AML-193 (cell line): Measurements from ENCODE around the gene HSPB7.
"Not testable (repeated sequence)": the region's sequence is repeated elsewhere in the genome, so short reads cannot be mapped to it uniquely, and the experiment has no call there.

Experiments
- DNase-seq, 2 experiments: peaks; one replicate each; lab custom pipeline; 2025; lab: John Stamatoyannopoulos, UW

Gene HSPB7

DNA sequence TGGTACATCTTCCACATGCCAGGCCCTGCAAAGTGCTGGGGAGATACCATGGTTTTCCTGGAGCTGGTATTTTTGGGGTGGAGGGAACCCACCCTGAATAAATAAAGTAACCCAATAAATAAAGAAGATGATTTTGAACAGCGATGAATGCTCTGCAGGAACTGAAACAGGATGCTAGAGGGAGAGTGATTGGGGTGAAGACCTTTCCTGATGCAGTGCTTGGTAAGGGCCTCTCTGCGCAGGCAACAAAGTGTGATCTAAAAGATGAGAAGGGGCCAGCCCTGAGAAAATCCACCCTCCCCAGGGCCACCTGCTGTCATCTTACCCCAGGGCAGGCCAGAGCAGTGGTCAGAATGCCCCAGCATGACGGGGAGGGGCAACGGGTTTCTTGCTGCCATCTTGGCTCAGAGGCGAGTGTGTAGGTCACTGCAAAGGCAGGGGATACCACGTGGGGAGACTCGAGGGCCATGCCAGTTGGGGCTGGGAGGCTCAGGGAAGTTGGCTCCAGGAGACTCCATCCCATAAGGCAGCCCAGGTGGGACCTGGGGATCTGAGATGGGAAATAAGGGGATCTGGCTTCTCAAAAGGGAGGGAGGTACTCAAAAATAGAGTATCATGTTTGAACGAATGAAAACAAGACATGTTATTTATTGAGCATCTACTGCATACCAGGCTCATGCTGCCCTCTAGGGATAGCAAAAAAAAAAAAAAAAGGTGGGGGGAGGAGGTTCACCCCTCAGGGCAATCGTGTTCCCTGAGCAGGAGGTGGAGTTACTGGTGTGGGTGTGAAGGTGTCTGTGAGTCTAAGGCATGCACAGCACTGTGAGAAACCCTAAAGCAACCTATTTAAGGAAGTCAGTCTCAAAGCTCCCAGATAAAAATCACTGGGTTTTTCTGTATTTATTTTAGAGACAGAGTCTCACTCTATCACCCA, 11.0 kb downstream of the HSPB7 start:
- no peak for DNase-seq

DNA sequence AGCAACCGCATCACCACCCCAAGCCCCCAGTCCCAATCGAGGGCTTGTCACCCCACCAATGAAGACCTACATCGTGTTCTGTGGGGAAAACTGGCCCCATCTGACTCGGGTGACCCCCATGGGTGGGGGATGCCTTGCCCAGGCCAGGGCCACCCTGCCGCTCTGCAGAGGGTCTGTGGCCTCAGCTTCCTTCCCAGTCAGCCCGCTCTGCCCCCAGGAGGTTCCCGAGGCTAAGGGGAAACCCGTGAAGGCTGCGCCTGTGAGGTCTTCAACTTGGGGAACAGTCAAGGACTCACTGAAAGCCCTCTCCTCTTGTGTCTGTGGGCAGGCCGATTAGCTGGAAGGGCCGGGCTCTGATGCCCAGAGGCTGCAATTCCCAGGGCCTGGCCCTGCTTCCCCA, 11.8 kb downstream of the HSPB7 start:
- DNase-seq = no peak

DNA sequence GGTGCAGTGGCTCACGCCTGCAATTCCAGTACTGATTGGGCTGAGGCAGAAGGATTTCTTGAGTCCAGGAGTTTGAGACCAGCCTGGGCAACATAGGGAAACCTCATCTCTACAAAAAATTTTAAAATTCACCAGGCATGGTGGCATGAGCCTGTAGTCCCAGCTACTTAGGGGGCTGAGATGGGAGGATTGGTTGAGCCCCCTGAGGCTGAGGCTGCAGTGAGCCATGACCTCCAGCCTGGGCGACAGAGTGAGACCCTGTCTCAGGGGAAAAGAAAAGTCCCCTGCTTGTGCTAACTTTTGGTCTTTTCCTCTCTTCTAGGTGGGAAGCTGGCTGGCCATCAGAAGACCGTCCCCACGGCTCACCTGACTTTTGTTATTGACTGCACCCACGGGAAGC, 12.2 kb downstream of the HSPB7 start:
- no peak for DNase-seq

DNA sequence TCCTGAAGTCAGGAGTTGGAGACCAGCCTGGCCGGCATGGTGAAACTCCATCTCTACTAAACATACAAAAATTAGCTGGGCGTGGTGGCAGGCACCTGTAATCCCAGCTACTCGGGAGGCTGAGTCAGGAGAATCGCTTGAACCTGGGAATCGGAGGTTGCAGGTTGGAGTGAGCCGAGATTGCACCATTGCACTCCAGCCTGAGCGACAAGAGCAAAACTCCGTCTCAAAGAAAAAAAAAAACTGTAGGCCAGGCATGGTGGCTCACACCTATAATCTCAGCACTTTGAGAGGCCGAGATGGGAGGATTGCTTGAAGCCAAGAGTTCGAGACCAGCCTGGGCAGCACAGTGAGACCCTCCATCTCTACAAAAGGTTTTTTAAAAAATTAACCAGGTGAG, 16.6 kb downstream of the HSPB7 start:
- not testable (repeated sequence) for DNase-seq

DNA sequence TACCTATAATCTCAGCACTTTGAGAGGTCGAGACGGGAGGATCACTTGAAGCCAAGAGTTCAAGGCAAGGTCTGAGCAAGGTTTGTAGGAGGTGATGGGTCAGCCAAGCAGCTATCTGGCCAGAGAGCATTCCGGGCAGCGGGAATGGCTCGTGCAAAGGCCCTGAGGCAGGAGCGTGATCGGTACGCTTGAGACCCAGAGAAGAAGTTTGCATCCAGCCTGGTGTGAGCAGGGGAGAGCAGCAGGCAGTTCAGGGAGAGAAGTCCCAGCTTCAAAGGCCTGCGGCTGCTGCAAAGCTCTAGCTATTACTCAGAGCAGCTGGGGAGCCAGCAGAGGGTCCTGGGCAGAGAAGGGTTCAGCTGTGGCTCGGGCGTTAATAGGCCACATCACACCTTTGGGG, 18.9 kb downstream of the HSPB7 start:
- DNase-seq = no peak

DNA sequence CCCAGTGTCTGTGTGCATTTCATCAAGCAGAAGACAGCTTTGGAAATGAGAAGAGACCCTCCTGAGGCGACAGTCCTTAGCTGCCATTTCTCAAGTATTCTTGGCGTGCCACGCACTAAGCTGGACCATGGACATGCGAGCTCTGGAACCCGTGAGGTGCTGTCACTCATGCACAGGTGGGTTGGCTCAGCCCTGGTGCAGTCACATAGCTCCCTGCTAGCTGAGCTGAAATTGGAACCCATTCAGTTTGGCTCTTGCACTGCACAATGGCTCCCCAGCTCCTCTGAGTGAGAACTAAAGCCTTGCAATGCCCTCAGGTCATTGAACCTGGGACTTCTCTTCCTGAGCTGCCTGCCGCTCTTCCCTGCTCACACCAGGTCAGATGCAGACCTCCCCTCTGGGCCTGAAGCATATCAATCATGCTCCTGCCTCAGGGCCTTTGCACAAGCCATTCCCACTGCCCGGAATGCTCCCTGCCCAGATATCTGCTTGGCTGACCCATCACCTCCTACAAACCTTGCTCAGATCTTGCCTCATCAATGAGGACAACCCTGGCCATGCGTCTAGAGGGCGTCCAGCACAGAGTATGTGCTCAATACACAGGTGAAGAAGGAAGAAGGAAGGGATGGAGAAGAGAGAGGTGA, 20.1 kb downstream of the HSPB7 start:
- no peak for DNase-seq

DNA sequence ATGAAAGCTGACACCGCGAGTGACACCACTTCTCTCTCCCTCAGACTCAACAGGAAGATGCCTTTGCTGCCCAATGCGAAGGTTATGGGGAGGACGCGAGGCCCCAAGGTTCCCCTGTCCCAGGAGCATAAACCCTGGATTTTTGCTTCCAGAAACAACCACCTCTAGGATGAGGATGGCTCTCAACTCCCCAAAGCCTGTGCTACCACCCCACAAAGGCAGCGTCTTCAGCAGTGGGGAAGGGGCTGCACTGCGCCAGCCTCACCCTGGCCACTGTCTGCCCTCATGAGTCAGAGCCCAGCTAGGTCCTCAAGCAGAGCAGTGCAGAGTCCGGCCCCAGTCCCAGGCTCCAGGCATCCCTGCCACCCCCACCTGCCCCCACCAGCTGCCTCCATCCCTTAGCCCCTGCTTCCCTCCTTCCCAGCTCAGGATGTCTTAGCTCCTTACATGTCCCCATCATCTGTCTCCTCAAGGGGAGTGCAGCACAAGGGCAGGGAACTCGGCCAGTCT, 20.7 kb downstream of the HSPB7 start:
- no peak for DNase-seq

DNA sequence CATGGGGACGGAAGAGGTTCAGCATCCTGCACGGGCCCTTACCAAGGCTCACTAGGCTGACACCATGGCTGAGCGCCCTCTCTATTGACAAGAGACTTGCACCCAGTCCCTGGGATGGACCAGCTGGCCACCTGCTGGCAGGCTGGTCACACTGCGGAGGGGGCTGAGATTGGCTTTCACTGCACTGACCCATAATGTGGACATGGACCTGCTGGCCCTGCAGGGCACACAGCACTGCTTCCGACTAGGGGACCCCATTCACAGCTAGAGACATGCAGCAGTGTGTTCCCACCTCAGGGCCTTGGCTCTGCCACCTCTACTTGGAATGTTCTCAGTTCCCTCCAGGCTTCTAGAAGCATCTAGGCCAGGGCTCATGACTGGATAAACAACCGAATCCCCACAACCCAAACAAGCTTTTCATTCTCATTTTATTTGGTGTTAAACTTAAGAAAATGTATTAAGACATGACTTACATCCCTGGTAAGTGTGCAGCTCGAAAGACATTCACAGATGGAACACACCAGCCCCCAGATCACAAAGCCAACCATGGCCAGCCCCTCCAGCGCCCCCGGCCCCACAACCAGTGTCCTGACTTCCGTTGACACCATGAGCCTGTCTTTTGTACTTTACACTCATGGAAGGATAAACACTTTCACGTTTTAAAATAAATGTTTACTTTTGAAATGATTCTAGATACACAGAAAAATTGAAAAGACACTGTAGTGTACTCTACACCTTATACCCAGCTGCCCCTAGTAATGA, 23.1 kb downstream of the HSPB7 start:
- peak; percentile 25 to 46 for DNase-seq

DNA sequence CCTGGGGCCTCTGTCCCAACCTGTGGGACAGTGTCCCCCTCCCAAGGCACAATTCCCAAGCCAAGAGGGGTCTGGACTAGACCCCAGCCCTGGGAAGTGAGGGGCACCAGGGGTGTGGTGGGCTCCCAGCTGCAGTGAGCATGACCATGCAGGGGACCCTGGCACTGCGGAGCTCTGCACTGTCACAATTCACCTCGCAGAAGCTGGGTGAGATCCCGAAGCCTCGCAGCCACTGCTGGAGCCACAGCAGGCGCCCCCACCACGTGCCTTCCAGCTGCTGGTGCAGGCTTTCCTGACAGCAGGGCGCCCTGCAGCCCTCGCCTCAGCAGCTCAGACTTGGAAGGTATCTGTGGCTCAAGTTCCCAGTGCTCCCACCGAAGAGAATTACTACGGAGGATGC, 23.8 kb downstream of the HSPB7 start:
- DNase-seq = no peak

DNA sequence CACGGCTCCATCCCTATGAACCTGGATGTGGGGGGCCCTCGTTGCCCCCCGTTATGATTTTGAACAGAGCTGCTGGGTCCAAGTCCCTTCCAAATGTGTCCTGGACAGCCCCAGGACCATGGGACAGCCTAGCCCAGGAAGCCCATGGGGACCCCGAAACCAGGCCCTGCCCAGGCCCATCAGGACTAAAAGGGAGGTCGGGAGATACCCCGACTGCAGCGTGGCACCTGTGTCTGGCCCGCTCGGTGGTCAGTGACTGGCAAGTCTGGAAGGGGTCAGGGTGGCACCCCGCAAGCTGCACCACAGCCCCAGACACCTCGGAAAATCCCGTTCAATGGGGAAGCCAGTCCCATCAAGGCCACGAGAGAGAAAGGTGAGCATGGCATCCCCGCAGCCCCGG, 24.2 kb downstream of the HSPB7 start:
- DNase-seq = no peak

DNA sequence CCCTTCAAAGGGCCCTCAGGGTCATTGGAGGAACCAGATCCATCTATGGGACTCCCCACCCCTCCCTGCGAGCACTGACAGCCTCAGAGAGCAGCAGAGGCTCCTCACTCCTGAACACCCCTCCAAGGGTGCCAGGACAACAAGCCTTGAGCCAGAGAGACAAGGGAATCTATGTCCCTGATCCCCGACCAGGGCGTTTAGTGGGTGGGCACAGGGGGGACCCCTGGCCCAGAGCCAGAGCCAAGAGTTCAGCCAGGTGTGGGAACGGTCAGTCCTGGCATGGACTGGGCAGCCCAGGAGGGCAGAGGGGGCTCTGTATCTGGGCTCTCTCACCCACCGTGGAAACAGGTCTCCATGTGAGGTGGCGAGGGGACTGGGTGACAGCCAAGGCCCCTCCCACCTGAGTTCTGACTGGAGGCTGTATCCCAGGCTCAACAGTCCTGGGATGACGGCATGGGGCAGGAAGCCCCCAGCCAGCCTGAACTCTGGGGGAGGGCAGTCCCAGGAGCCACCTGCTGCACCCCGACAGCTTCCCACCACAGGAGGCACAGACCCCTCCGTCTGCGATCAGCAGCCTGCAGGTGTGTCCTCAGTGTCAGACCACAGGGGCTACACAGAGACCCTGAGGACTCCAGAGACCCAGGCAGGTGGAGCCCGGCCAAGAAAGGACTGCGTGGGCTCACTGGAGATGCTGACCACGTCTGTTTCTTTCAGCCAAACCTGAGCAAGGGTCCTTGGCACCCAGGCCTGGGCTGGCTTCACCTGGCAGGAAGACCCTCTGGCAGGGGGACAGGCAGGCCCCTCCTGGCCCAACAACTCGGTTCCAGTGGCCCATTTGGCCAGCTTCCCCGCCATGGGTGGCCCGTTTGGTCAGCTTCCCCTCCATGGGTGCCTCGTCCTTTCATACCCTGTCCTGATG, 25.0 kb downstream of the HSPB7 start:
- DNase-seq = no peak

DNA sequence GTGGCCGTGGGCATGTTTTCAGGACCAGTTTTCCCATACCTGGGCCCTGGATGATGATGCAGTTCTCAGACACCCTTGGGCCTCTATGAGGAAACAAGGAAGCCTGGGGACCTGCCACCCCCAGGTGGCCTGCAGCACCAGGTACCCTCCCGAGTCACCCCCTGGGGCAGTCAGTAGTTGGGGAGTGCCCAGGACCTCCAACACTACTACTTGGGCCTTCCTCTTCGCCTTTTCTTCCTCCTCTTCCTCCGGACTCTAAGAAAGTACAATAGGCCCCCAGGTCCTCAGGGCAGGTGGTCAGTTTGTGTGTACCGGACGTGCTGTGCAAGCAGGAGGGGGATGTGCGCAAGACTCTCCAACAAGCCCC, 25.7 kb downstream of the HSPB7 start:
- no peak for DNase-seq

DNA sequence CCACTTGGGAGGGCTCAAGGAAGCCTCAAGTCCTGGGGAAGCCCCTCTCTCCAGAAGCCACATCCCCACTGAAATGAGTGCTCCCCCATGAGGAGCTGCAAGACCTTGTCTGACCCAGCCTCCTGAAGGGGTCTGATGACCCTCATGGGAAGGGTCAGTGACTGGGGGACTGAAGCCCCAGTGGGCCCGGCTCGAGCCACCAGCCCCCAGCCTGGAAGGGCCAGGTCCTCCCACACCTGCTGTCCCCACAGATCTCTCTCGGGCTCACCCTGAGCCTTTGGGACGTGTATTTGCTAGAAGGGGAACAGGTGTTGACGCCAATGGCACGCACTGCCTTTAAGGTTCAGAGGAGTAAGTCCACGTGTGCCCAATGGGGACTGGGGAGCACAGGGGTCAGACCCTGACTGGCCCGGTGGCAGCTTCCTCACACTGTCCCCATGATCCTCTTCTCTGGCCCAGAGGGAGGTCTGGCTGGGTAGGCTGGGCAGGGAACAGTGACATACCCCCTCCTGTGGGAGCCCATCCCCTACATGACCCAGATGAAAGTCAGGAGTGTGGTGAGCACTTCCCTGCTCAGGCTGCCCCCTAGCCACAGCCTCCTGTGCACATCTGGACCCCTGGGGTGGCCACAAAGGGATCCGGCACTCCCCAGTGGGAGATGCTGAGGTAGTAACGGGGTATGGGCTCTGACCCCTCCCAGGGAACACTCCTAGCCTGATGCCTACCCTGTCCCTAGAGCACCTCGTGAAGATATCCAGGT, 26.2 kb downstream of the HSPB7 start:
- no peak for DNase-seq

DNA sequence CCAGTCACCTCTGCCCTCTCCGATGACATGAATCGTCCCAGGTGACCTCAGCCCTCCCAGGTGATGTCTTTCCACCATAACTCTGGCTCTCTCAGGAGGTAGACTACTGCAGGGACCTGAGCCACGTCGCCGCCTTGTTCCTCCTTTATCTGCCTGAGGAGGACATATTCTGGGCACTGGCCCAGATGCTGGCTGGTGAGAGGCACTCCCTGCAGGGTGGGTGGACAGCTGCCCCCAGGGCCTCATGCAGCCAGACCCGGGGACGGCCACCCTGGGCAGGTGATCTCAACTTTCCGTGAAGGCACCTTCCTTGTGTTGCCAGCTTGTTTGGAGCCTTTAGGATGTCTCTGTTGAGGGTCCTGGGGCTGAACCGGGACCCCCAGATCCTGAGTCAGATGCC, 28.1 kb downstream of the HSPB7 start:
- no peak for DNase-seq

DNA sequence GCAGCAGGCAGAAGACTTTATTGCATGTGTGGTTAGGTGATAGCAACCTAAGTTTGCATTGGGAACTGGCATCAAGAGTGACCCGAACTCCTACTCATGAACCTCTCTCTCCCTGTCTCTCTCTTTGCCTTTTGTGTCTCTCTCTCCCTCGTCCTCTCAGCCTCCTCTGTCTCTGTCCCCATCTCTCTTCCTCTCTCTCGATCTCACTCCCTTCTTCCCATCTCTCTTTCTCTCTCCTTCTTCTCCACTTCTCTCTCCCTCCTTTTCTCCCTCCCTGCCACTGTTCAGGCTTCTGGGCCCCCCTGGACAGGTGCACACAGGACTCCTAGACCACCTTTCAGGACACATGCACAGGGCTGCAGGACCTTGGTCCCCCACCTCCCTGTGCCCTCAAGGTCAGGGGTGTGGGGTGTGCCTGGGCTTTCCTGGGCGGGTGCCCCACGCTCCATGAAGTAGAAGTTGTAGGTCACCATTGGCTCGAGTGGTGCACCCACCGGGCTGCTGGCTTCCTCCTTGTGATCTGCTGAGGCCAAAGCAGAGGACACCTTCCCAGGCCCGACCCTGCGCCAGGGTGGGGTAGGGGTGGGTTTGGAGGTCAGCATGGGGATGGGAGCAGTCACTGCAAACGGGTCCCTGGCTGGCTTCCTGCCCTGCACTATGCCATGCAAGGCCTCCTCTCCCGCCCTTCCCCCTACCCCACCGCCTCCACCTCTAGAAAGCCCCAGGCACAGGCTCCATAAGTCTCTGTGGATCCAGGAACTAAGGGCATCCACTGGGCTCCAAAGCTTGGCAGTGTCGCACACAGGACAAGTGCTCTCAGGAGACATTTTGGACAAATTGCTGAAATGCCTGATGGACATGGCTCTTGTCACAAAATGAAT, 28.7 kb downstream of the HSPB7 start:
- DNase-seq = no peak

DNA sequence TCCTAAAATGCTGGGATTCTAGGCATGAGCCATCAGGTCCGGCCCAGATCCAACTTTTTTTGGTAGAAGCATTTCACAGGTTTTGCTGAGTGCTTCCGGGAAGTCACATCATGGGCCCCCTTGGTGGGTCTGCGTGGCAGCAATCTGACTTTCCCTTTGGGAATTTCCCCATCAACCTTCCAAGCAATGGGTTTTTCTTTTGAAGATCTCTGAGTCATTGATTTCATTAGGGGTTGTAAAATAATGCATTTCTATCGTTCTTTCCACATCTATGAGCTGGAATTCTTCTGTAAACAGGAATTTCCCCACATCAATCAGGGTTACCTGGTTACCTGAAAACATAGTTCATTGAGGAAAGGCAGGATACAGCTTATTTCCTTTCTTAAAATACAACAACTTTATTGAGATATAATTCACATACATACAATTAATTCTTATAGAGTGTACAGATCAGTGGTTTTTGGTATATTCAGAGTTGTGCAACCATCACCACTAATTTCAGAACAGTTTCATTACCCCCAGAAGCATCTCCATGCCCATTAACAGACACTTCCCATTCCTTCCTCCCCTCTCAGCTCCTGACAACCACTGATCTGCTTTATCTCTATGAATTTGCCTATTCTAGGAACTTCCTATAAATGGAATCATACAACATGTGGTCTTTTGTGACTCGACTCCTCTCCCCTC, 32.1 kb downstream of the HSPB7 start:
- DNase-seq = peak; percentile 46 to 56

DNA sequence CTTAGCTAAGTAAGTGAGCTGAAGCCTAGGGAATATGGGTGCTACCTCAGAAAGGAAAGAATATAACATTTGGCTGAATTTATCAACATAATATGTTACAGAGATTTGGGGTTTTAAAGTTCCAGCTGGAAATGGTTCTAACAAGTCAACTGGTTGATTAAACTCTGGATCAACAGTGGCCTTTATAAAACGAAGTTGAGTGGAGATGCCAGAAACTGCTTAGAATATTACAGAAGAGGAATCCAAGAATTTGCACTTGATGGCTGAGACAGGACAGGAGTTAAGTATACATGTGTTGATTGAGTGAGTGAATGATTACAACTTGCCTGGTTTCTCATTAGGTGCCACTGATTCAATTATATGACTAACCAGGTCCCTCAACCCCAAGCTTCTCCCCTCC, 34.6 kb downstream of the HSPB7 start:
- DNase-seq = no peak

DNA sequence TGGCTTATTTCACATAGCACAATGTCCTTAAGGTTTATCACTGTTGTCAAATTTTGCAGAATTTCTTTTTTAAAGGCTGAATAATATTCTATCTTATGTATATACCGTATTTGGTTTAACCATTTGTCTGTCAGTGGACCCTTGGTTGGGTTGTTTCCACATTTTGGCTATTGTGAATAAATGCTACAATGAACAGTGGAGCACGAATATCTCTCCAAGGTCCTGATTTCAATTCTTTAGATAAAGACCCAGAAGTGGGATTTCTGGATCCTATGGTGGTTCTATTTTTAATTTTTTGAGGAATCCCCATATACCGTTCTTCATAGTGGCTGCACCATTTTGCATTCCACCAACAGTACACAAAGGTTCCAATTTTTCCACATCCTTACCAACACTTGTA, 36.2 kb downstream of the HSPB7 start:
- DNase-seq = no peak

DNA sequence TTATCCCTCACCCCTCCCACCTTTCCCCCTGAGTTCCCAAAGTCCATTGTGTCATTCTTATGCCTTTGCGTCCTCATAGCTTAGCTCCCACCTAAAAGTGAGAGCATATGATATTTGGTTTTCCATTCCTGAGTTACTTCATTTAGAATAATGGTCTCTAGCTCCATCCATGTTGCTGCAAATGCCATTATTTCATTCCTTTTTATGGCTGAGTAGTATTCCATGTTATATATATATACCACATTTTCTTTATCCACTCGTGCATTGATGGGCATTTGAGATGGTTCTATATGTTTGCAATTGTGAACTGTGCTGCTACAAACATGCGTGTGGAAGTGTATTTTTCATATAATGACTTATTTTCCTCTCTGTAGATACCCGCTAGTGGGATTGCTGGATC, 39.9 kb downstream of the HSPB7 start:
- DNase-seq = not testable (repeated sequence)
